Measurements from ENCODE around the gene EPB41.
A peak's percentile ranks its signal among the peaks of the same experiment; 100 is the strongest.

Gene EPB41

GRCh38 chr1:28877132-28877781 lies 37.1 kb upstream of the EPB41 start:
- POLR2A ChIA-PET (ENCODE audit: low non-redundant PET), result interaction anchor here (0.6 to 0.8 kb wide), 4 partner anchors 14 to 607 kb away, joined by 3 to 5 read pairs (median 4); partner anchors contain the start of gene TAF12
- DNase-seq (ENCODE audit: low spot score), result peak; percentile 80
- peak; percentile 85 for TF ChIP-seq CTCF (conservative IDR thresholded peaks at IDR 0.05; ENCODE audit: low read depth)
- CTCF ChIA-PET, result interaction anchor here (0.5 to 2.7 kb wide), 35 partner anchors 9 to 1033 kb away, joined by 3 to 67 read pairs (median 5); partner anchors contain the start of genes EPB41, TAF12 and YTHDF2
- H3K27ac ChIP-seq, result no peak overlapping the region

- CTCF ChIA-PET, result interaction anchor here (0.5 to 2.7 kb wide), 4 partner anchors 79 to 319 kb away, joined by 3 to 67 read pairs (median 4); no protein-coding TSS in a partner anchor
- DNase-seq (ENCODE audit: low spot score), result no peak
- POLR2A ChIA-PET (ENCODE audit: low non-redundant PET), result no interaction called here
- TF ChIP-seq CTCF (conservative IDR thresholded peaks at IDR 0.05; ENCODE audit: low read depth), result no peak
- H3K27ac ChIP-seq, result no peak overlapping the region
These were observed 35.6 kb upstream of the EPB41 start for GRCh38 chr1:28878796-28879195.

GRCh38 chr1:28882009-28882628 lies 32.2 kb upstream of the EPB41 start:
- H3K27ac ChIP-seq, result peak overlapping the region; percentile 39
- DNase-seq (ENCODE audit: low spot score), result peak; percentile 79
- POLR2A ChIA-PET (ENCODE audit: low non-redundant PET), result interaction anchor here (0.6 kb wide), 1 partner anchor 239 kb away, joined by 3 read pairs; no protein-coding TSS in a partner anchor
- CTCF ChIA-PET, result interaction anchor here (0.5 to 1.8 kb wide), 28 partner anchors 13 to 332 kb away, joined by 3 to 74 read pairs (median 4); no protein-coding TSS in a partner anchor
- TF ChIP-seq CTCF (conservative IDR thresholded peaks at IDR 0.05; ENCODE audit: low read depth), result peak; percentile 90

GRCh38 chr1:28883242-28883616 lies 31.1 kb upstream of the EPB41 start:
- ChIA-PET POLR2A (ENCODE audit: low non-redundant PET) (no interaction called here), CTCF (interaction anchor here (0.6 to 1.8 kb wide), 2 partner anchors 150 to 325 kb away, joined by 3 to 8 read pairs; no protein-coding TSS in a partner anchor)

GRCh38 chr1:28885472-28885877 lies 28.9 kb upstream of the EPB41 start:
- DNase-seq (ENCODE audit: low spot score), result no peak
- ChIA-PET POLR2A (ENCODE audit: low non-redundant PET) (no interaction called here), CTCF (interaction anchor here (0.6 kb wide), 2 partner anchors 224 to 285 kb away, joined by 4 to 10 read pairs; no protein-coding TSS in a partner anchor)
- TF ChIP-seq CTCF (conservative IDR thresholded peaks at IDR 0.05; ENCODE audit: low read depth), result no peak
- H3K27ac ChIP-seq, result peak overlapping the region; percentile 69

More at GRCh38 chr1:28883242-28883616, 31.1 kb upstream of the EPB41 start:
- H3K27ac ChIP-seq, result no peak overlapping the region
- no peak for DNase-seq (ENCODE audit: low spot score)
- TF ChIP-seq CTCF (conservative IDR thresholded peaks at IDR 0.05; ENCODE audit: low read depth), result no peak

- TF ChIP-seq CTCF (conservative IDR thresholded peaks at IDR 0.05; ENCODE audit: low read depth), result no peak
- no peak for DNase-seq (ENCODE audit: low spot score)
- ChIA-PET CTCF (no interaction called here), POLR2A (ENCODE audit: low non-redundant PET) (interaction anchor here (0.6 kb wide), 1 partner anchor 65 kb away, joined by 4 read pairs; no protein-coding TSS in a partner anchor)
- peak overlapping the region; percentile 59 for H3K27ac ChIP-seq
These were observed 28.2 kb upstream of the EPB41 start for GRCh38 chr1:28885977-28886730.

Measured in RWPE1 (cell line).